Body of pancreas (tissue), 4 donors: ENCODE results near the gene CHST10.

Experiments
- POLR2A ChIP-seq, 3 donors: fragments of 450-650 bp; IDR thresholded peaks; one replicate each; pipeline ENCODE4 v1.6.1; 2016; ENCODE audit warnings: antibody characterized with exemption in 3 of 3, mild to moderate bottlenecking in 2 of 3
- TF ChIP-seq, protein P1 (sequence below), 7 experiments: fragments of 450-650 bp in 4 of 7; fragments of 200-600 bp in 3 of 7; sonication (generic) in 3 of 7; IDR thresholded peaks; one replicate each; pipeline ENCODE4 v1.5.1; 2016 to 2019; ENCODE audit warnings: antibody characterized with exemption in 7 of 7

DNA sequence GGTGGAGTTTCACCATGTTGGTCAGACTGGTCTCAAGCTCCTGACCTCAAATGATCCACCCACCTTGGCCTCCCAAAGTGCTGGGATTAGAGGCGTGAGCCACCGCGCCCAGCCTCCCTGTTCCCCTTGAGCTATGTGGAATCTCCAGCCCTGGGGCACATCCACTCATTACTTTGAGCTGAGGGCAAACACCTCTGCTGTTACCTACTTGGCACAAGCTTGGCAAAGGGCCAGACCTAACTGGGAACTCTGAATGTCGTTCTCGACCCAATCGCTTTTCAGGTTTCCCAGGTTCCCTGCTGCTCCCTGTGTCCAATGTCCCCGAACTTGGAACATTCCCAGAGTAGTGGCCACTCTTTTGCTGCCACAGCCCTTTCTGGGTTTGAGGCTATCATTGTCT is 40.6 kb downstream of the CHST10 start:
- TF ChIP-seq, protein P1, sequence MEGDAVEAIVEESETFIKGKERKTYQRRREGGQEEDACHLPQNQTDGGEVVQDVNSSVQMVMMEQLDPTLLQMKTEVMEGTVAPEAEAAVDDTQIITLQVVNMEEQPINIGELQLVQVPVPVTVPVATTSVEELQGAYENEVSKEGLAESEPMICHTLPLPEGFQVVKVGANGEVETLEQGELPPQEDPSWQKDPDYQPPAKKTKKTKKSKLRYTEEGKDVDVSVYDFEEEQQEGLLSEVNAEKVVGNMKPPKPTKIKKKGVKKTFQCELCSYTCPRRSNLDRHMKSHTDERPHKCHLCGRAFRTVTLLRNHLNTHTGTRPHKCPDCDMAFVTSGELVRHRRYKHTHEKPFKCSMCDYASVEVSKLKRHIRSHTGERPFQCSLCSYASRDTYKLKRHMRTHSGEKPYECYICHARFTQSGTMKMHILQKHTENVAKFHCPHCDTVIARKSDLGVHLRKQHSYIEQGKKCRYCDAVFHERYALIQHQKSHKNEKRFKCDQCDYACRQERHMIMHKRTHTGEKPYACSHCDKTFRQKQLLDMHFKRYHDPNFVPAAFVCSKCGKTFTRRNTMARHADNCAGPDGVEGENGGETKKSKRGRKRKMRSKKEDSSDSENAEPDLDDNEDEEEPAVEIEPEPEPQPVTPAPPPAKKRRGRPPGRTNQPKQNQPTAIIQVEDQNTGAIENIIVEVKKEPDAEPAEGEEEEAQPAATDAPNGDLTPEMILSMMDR (IDR thresholded peaks at IDR 0.05): no peak
- no peak for TF ChIP-seq POLR2A (IDR thresholded peaks at IDR 0.05)
